Measurements from ENCODE around the gene RXFP1.
"Not testable (repeated sequence)": the region's sequence is repeated elsewhere in the genome, so short reads cannot be mapped to it uniquely, and the experiment has no call there.

RXFP1 gene

GRCh38 chr4:158621729-158622128, 100.0 kb downstream of the RXFP1 start:
- DNase-seq, result no peak

GRCh38 chr4:158622251-158622650, 100.6 kb downstream of the RXFP1 start:
- DNase-seq, result no peak

- DNase-seq, result no peak
These were observed 103.3 kb downstream of the RXFP1 start for GRCh38 chr4:158624889-158625478.

- no peak for DNase-seq
These were observed 103.9 kb downstream of the RXFP1 start for GRCh38 chr4:158625544-158625943.

GRCh38 chr4:158630893-158631292, 109.2 kb downstream of the RXFP1 start:
- DNase-seq, result no peak

- no peak for DNase-seq
These were observed 114.9 kb downstream of the RXFP1 start for GRCh38 chr4:158636619-158637018.

GRCh38 chr4:158644356-158644755, 122.7 kb downstream of the RXFP1 start:
- DNase-seq, result no peak

- no peak for DNase-seq
These were observed 123.1 kb downstream of the RXFP1 start for GRCh38 chr4:158644760-158645159.

- DNase-seq, result no peak
These were observed 127.5 kb downstream of the RXFP1 start for GRCh38 chr4:158649111-158649680.

GRCh38 chr4:158652920-158653319, 131.2 kb downstream of the RXFP1 start:
- DNase-seq, result no peak

GRCh38 chr4:158656439-158656838, 134.8 kb downstream of the RXFP1 start:
- no peak for DNase-seq

GRCh38 chr4:158657291-158657690, 135.6 kb downstream of the RXFP1 start:
- DNase-seq, result no peak

GRCh38 chr4:158663255-158663654, 141.6 kb downstream of the RXFP1 start:
- not testable (repeated sequence) for DNase-seq

GRCh38 chr4:158663707-158664625, 142.3 kb downstream of the RXFP1 start:
- DNase-seq, result not testable (repeated sequence)

- DNase-seq, result no peak
These were observed 143.1 kb downstream of the RXFP1 start for GRCh38 chr4:158664806-158665205.

- no peak for DNase-seq
These were observed 145.2 kb downstream of the RXFP1 start for GRCh38 chr4:158666892-158667291.

GRCh38 chr4:158667651-158668198, 146.0 kb downstream of the RXFP1 start:
- no peak for DNase-seq

- DNase-seq, result no peak
These were observed 147.6 kb downstream of the RXFP1 start for GRCh38 chr4:158669310-158669709.

- peak; percentile 43 for DNase-seq
These were observed 149.4 kb downstream of the RXFP1 start for GRCh38 chr4:158670975-158671664.

- no peak for DNase-seq
These were observed 149.9 kb downstream of the RXFP1 start, which contains the start of gene C4orf46 for GRCh38 chr4:158671665-158671914. TSS of gene C4orf46 (minus strand) at chr4:158671887. CDS start at chr4:158671801, 86 bp downstream.

- peak; percentile 97 for DNase-seq
These were observed 150.5 kb downstream of the RXFP1 start, which contains the start of gene ETFDH for GRCh38 chr4:158671915-158672806. TSS of gene ETFDH (plus strand) at chr4:158672296. CDS start at chr4:158672457, 161 bp downstream.

- DNase-seq, result no peak
These were observed 152.0 kb downstream of the RXFP1 start for GRCh38 chr4:158673633-158674032.

All from activated CD8-positive, alpha-beta memory T cell treated with anti-CD3 and anti-CD28 coated beads, Interleukin-2, amount 50 U/mL, for 4 hours (primary cell).